SKM-1 treated with dmso at 0.1 percent for 144 hours (cell line): Measurements from ENCODE around the gene ESRRG.

Experiments
- DNase-seq: peaks from one replicate; lab custom pipeline; 2025; ENCODE audit not compliant: unreplicated experiment; lab: John Stamatoyannopoulos, UW

ESRRG gene

DNA sequence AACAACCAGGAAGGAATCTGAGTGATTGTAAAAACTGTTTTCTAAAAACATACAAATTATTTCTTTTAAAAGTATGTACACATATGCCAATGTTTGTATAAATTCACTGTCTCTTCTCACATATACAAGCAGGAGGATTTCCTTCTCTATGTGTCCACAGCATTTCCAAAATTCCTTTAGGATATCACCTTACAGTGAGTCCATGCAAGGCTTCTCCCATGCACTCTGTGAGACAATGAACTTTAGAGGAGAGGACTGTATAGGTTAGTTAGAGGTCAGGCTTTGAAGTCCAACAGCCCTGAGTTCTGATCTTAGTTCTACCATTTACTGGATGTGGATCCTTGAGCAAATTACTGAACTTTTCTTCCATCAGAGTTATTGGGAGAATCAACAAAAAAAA lies 265.9 kb downstream of the ESRRG start:
- no peak for DNase-seq

DNA sequence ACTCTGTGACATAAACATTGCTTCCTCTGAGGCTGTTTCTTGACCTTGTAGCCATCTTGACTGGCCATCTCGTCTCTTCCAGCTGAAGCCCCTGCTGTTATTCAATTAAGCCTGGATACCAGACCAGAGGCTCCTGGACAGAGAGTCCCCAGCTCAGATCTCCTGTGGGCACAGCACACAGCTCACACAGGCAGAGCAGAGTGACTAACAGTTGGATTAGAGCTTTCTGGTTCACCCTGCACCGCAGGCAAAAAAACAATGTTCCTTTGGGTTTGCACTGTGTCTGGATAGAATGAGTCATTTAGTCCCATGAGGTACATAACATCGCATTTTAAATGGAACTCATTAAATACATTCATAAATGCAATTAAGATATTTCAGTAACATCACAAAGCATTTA lies 266.5 kb downstream of the ESRRG start:
- no peak for DNase-seq

DNA sequence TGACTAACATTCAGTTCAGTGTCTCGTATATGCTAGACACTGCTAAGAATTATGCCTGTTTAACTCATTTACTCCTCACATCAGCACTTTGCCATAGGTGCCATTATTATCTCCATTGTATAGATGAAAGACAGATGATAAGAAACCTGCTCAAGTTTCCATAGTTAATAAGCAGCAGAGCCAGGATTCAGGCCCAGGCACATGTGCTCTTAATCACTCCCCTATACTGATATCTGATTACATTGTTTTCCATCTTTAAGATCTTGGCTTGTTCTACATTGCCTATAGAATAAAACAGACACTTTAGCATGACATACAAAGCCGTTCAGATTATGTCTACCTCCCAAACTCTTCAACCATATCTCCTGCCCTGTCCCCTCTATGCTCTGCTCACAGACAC lies 269.5 kb downstream of the ESRRG start:
- no peak for DNase-seq
